ENCODE data around the gene PKM. TPM values are rescaled to one million over a fixed set of nuclear protein-coding genes. Genes with fewer than 3 reads are reported as not detected.

The PKM gene
- total and polyA plus RNA-seq, 2 donors (not counting 3 experiments of a cell fraction or from before 2014, with no cell fraction given) = 689 to 968 TPM

GRCh38 chr15:72161361-72162132 lies 69.4 kb downstream of the PKM start:
- no TSS peak for BruUV-seq (replicated peaks)
- POLR2A ChIA-PET = no interaction called here

More at GRCh38 chr15:72161361-72162132, 69.4 kb downstream of the PKM start:
- Histone ChIP-seq H3K9ac (replicated peaks; ENCODE audit: extremely low read depth, insufficient read depth, low read length) (no peak overlapping the region), H3K27ac (ENCODE audit: insufficient read depth, low read depth, low read length) (no peak overlapping the region), H3K4me2 (ENCODE audit: insufficient read depth, low read length) (no peak overlapping the region), H3K4me3 (replicated peaks in 1 of 3; ENCODE audit: insufficient read depth in 1 of 3, low read depth in 1 of 3, low read length in 3 of 3) (no peak overlapping the region), H3K9me1 (replicated peaks; ENCODE audit: control insufficient read depth, extremely low read depth, insufficient read depth, low read length) (no peaks in the 10 kb centered on the region), H3K79me2 (ENCODE audit: control insufficient read depth, insufficient read depth, low read length) (no peaks in the 10 kb centered on the region), H3K9me3 (replicated peaks; ENCODE audit: control insufficient read depth, insufficient read depth, low read length) (no peaks in the 10 kb centered on the region), H3K4me1 (ENCODE audit: control insufficient read depth, extremely low read depth, insufficient read depth, low read length) (no peaks in the 10 kb centered on the region), H2AFZ (ENCODE audit: low read depth, low read length) (no peak overlapping the region), H4K20me1 (replicated peaks; ENCODE audit: control insufficient read depth, extremely low read depth, insufficient read depth, low read length) (no peaks in the 10 kb centered on the region), H3K36me3 (ENCODE audit: control insufficient read depth in 2 of 2, extremely low read depth in 1 of 2, insufficient read depth in 2 of 2, low read length in 2 of 2) (no peaks in the 10 kb centered on the region), H3K27me3 (ENCODE audit: control insufficient read depth in 2 of 2, insufficient read depth in 2 of 2, low read length in 2 of 2) (peaks cover 0 to 3% of the 10 kb centered on the region in 2 experiments)
- intact Hi-C loops (cut with micrococcal nuclease) (no loop called here), dilution Hi-C loops (cut with MboI; ENCODE audit: extremely low pct_ligation_motif_present, low sequenced_read_pairs) (no loop called here)
- CTCF ChIA-PET = interaction anchor here (0.7 kb wide), 1 partner anchor 418 kb away, joined by 3 read pairs; no protein-coding TSS in a partner anchor
- no peak for DNase-seq (ENCODE audit: low read depth, low spot score)
- TF ChIP-seq CTCF (IDR thresholded peaks at IDR 0.05; ENCODE audit: extremely low read depth in 1 of 2, insufficient read depth in 1 of 2, low read depth in 1 of 2, low read length in 2 of 2) (no peak), GATA2 (IDR thresholded peaks at IDR 0.05; ENCODE audit: insufficient read depth, insufficient read length, low read depth, low read length) (no peak), MAX (IDR thresholded peaks at IDR 0.05; ENCODE audit: insufficient read depth, insufficient read length) (no peak), FOS (IDR thresholded peaks at IDR 0.05; ENCODE audit: borderline replicate concordance, insufficient read depth, low read length) (no peak), MYC (IDR thresholded peaks at IDR 0.05; ENCODE audit: low read depth, low read length) (no peak), POLR2A (IDR thresholded peaks at IDR 0.05; ENCODE audit: low read depth, low read length) (no peak), JUN (IDR thresholded peaks at IDR 0.05; ENCODE audit: borderline replicate concordance, insufficient read depth, insufficient read length, low read depth) (no peak), EZH2 (IDR thresholded peaks at IDR 0.05; ENCODE audit: borderline replicate concordance, low read depth, low read length, severe bottlenecking) (no peak), POLR2AphosphoS5 (IDR thresholded peaks at IDR 0.05; ENCODE audit: insufficient read depth, low read depth, low read length) (no peak)
- no peak for FAIRE-seq
